ENCODE measurements around the gene DDX27.
"Not testable (repeated sequence)": the region's sequence is repeated elsewhere in the genome, so short reads cannot be mapped to it uniquely, and the experiment has no call there.

Gene DDX27

DNA sequence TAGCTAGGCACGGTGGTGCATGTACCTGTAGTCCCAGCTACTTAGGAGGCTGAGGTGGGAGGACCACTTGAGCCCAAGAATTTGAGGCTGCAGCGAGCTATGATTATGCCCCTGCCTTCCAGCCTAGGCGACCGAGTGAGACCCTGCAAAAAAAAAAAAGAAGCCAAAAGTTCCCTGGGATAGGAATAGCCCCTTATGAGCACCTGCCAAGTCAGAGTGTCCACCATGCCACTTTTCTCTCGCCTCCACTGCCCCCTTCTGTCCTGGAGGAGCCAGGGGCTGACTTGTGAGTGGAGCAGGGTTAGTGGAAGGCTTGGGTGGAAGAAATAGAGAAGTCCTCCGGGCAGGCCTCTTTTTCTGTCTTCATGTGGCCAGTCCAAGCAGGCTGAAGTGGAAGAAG, 12.1 kb upstream of the DDX27 start:
- DNase-seq (ENCODE audit: low spot score), result no peak

DNA sequence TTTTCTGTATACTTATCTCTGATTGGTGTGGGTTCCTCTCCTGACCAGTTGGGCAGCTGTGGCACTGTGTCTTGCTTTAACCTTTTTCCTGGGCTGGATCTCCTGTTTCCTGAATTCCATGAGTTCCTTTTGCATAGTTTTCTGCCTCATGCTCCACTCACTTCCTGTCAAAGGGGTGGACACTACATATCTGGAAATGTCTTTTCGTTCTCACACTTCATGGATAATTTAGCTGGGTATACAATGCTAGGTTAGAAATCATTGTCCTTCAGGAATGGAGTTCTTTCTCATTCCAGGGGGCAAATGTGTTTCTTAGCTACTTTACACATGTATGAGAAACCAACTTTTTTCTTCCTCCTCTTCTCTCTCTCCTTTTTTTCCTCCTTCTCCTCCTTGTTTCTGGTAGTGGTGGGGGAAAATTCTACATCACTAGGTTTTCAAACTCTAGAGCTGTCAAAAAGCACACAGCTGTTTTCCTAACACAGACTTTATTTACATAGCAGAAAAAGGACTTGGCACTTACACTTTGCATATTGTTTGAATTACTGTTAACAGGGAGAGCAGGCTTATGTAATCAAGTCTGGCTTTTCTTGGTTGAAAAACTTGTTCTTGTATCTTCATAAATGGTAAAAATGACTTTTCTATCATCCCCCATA, 9.0 kb upstream of the DDX27 start:
- no peak for DNase-seq (ENCODE audit: low spot score)

DNA sequence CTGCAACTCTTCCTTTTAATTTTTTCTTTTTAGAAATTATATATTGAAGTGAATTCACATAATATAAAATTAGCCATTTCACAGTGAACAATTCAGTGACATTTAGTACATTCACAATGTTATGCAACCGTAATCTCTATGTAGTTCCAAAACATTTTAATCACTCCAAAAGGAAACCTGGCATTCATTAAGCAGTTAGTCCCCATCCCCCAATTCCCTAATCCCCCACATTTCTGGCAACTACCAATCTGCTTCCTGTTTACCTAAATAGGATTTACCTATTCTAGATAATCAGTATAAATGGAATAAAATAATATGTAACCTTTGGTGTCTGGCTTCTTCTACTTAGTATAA, 8.5 kb upstream of the DDX27 start:
- DNase-seq (ENCODE audit: low spot score), result no peak

GRCh38 chr20:49214571-49214970, 4.6 kb upstream of the DDX27 start:
- no peak for DNase-seq (ENCODE audit: low spot score)

DNA sequence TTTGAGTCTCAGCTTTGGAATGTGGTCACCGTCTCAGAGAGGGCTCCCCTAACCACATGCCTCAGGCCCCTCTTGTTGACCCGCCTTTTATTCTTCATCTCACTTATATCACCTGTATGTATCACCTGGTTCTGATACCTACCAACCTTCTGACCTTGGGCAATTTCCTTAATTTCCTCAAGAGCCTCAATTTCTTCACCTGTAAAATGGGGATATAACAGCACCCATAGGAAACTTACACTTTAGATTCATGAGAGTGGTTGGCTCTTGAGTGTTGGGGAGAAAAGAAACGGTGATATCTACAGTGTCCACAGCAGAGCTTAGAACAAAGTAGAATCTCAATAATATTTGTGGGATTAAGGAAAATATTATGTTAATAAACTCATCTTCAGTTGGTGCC, 4.0 kb upstream of the DDX27 start:
- DNase-seq (ENCODE audit: low spot score), result no peak

DNA sequence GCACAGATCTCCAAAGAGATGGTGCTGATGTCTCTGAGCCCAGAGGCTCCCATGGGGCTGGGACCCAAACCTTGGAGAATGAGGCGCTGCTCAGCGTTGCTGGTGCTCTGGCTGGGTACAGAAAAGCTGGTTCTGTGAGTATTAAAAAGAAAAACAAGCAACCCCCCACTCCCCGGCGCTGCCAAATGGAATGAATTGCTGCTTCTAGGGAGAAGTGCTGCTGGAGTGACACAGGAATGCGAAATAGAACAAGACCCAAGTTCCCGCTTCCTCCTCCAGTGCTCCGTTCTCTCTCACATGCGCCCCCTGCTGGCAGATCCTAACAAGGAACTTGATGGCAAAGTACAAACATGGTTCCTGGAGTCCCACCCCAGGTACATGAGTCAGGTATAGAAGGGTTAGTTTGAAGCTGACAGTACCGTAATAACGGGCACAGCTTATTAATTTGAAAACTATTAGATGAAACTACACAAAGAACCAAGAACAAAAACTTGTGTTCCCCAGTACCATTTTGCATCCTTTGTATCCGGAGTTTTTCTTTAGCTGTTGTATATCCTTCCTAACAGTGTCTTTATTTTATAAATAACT, 2.1 kb upstream of the DDX27 start:
- peak; percentile 94 for DNase-seq (ENCODE audit: low spot score)

GRCh38 chr20:49218739-49219090, 501 bp upstream of the DDX27 start:
- DNase-seq (ENCODE audit: low spot score), result not testable (repeated sequence)

DNA sequence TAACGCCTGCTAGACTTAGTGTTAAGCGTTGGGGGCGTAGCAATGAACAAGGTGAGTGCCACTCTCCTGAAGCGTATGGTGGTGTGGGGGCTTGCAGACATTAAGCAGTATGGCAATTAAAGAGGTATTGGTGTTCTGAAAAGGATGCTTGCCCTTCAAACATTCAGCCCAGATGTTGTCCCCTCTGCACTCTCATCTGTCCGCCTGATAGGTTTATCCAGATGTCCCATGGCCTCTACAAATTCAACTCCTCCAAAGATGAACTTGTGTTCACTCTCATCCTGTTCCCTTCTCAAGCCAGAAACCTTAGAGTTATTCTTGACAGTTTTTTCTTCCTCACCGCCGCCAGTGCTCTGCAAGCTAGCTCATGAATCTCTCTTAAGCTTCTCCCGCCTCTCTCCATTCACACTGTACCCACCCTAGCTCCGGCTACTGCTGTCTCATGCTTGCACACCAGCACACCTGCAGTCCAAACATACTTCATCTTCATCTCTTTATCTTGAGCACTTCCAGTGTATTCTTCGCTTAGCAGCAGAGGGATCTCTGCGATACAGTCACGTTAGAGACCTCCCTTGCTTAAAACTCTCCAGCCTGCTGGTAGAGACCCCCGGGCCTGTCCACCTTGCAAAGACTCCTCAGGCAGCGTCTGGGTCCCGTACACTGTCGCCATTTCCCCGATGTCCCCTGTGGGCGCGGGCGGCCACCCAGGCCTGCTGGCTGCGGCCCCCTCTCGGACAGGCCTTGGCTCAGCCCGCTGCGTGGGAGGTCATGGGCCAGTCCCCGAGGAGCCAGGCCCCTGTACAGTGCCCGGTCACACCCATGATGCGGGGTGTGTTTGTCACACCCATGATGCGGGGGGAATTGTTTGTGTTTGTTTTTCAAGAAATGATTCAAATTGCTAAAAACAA, 962 bp downstream of the DDX27 start:
- no peak for DNase-seq (ENCODE audit: low spot score)

DNA sequence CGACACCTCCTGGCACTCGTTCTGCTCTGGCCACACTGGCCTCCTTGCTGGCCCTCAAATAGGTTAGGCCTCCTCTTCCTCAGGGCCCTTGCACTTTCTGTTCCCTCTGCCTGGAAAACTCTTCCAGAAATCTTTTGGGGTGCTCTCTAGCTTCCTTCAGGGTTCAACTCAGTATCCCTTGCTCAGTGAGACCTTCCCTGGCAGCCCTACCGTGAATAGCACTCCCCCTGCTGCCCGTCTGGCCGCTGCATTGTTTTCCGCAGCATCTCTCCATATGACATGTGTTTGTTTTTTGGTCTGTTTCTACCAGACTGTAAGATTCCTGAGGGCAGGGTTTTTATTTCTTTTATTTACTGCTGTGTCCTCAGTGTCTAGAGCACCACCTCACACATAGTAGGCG, 6.7 kb downstream of the DDX27 start:
- no peak for DNase-seq (ENCODE audit: low spot score)

DNA sequence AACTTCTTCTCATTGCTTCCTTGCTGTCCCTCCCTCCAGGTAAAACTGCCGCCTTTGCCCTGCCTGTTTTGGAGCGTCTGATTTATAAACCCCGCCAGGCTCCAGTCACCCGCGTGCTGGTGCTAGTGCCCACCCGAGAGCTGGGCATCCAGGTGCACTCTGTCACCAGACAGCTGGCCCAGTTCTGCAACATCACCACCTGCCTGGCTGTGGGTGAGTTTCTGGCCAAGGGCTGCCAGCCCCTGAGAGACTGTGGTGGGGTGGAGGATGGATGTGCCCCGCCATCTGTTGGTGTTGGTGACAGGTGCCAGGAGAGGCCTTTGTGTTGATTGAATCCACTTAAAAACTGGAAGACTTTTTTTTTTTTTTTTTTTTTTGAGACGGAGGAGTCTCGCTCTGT, 9.5 kb downstream of the DDX27 start:
- peak; percentile 65 for DNase-seq (ENCODE audit: low spot score)

GRCh38 chr20:49229381-49229780, 10.2 kb downstream of the DDX27 start:
- DNase-seq (ENCODE audit: low spot score), result no peak

GRCh38 chr20:49230021-49230420, 10.8 kb downstream of the DDX27 start:
- no peak for DNase-seq (ENCODE audit: low spot score)

DNA sequence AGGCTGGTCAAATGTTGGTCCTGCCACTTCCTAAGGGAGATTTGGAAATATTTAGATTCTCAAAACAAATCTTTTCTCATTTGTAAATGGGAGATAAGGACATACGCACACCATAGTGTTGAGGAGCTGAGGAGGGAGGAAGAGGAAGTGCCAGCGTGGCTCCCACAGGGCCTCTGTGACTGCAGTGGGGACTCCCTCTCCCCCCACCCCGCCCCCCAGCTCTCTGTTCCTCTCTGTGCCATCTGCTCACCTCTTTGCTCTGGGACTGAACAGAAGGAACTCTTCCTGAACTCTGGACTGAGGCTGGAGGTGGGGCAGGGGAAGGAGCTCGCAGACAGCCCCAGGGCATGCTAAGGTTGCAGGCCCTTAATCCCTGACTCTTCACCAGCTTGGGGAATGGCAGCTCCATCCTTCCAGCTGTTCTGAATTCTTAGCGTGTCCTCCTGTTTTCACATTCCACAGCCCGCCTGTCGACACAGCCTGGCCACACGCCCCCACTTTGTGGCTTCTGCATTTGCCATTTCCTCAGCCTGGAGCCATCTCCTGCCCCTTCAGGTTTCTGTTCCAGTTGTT, 11.4 kb downstream of the DDX27 start:
- peak; percentile 72 for DNase-seq (ENCODE audit: low spot score)

DNA sequence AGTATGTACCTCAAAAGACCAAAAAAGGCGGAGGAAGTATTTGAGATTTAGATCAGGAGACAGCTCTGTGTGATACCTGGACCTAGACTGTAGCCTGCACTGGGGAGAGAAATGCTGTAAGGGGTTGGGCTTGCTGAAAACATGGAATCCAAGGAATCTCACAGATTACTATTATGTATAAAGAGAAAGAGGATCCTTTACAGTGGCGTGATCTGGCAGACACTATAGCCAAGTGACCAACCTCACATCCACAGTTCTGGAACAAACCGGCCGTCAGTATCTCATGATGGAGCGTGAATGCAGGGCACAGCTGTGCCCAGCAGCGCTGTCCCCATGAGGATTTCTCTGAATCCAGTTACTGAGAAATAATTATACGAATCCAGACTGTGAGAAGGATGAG, 12.3 kb downstream of the DDX27 start:
- DNase-seq (ENCODE audit: low spot score), result no peak

GRCh38 chr20:49233226-49233625, 14.0 kb downstream of the DDX27 start:
- no peak for DNase-seq (ENCODE audit: low spot score)

GRCh38 chr20:49234831-49235230, 15.6 kb downstream of the DDX27 start:
- DNase-seq (ENCODE audit: low spot score), result no peak

GRCh38 chr20:49236301-49236700, 17.1 kb downstream of the DDX27 start:
- no peak for DNase-seq (ENCODE audit: low spot score)

DNA sequence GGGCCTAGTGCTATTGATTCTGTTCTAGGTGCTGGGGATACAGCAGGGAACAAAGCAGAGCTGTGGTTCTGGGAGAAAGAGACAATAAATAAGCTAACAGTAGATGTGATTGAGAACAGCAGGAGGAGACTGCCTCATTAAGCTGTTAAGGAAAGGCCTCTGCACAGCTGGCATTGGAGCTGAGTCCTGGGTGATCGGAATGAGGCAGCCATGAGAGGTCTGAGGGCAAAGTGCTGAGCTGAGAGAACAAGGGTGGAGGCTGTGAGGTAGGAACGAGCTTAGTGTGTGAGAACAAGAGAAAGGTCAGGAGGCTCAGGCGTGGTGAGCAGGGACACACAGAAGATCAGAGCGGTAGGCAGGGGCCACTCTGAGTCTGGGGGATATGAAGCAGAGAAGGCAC, 18.3 kb downstream of the DDX27 start:
- no peak for DNase-seq (ENCODE audit: low spot score)

DNA sequence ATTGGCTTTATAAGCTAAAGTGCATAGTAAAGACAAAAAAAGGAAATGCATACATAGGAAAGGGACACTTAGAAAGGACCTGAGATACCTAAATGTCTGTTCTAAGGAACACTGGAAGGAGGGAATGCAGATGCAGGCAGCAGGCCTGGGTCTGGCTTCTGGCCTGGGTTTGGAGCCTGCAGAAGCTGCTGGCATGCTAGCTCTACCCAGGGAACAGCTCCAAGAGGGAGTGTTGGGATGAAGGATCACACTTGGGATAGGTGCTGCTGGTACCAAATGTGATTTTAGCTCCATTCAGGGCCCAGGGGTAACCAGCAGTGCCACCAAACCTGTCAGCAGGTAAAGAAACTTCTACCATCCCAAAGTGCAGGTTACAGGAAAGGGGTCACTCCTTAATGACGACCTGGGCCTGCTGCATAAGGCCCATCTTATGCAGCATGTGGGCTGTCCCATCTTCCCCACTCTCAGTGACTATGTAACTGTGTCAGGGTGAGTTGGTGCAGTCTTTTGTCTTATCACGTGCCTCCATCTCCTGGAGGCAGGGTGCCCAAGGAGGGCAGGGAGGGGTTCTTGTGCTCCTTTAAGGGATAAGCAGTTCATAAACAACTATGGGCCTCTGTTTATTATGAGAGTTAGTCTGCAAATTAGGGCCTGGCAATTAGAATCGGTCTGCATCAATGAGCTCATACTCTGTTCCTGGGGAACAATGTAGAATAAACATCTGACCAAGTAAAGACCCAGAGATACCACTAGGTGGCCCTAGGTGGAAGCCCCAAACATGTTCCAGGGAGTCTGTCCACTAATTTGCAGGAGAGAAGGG, 26.9 kb downstream of the DDX27 start:
- DNase-seq (ENCODE audit: low spot score), result peak; percentile 63

DNA sequence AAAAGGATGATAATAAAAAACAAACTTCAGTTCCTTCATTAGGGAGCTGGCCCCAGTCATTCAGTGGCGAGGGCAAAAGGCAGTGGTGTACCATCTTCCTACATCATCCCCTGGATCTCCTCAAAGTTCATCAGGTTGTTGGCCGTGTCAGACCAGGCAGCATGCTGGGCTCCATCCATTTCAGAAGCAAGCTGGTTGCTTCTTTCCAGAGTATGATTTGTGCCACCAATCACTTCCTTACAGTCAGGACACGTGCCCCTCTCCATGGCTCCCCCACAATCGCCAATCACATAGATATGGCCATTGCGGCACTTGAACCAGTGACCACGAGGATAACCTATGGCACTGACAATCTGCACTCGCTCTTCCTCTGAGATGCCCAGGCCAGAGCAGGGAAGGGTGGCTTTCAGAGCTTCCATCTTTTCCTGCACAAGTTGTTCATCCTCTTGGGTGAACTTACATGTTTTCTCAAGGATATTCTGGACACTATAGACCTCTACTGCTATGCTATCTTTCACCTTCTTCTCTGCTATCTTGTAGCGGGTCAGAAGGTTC, 28.0 kb downstream of the DDX27 start:
- DNase-seq (ENCODE audit: low spot score), result no peak

DNA sequence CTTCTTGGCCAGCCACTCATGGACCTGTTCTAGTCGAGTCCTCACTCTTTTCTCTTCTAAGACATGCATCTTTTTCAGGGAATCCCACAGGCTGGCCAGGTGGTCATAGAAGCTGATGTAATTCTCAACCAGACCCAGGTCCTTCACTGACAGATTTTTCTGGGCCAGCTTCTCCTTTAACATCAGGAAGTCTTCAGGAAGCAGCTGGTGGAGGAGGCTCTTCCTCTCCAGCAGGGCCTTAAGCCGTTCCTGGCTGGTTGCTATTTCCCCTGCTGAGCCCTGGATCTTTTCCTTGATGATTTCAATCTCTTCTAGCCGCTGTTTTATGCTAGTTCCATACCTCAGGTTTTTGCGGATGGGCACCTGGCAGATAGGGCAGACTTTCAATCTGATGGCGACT, 28.6 kb downstream of the DDX27 start:
- DNase-seq (ENCODE audit: low spot score), result peak; percentile 26

DNA sequence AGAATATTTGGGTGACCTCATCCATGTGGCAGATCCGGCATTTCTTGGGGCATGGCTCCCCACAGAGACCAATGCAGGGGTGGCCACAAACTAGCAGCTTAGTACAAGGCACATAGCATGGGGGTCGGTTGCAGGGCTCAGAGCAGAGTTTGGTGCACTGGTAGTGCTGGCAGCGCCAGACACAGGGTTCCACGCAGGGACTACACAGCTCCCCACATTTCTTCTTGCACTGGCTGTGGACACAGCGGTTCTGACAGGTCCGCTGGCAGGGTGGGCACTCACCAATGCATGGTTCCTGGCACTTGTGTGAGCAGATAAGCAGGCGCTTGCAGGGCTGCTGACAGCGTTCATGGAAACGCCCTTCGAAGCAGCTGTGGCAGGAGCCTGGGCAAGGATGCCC, 29.1 kb downstream of the DDX27 start:
- no peak for DNase-seq (ENCODE audit: low spot score)
